NT2/D1 (cell line): ENCODE results near the gene BICDL1.

ENCODE experiments used
- DNase-seq: peaks from one replicate; pipeline ENCODE4 v3.0.0-alpha.2; 2011; ENCODE audit warnings: low read depth, low spot score
- H3K27me3 ChIP-seq: 2 replicates; pipeline ENCODE4 v1.6.0; 2011; ENCODE audit warnings: mild to moderate bottlenecking; ENCODE audit not compliant: insufficient read length, insufficient read depth
- H3K36me3 ChIP-seq: 2 replicates; pipeline ENCODE4 v1.6.1; 2011; ENCODE audit warnings: mild to moderate bottlenecking, low read length, mixed read lengths; ENCODE audit not compliant: insufficient read depth, insufficient read length
- H3K4me1 ChIP-seq: 2 replicates; pipeline ENCODE4 v1.5.1; 2011; ENCODE audit not compliant: insufficient read depth, insufficient read length
- H3K4me3 ChIP-seq: 2 replicates; pipeline ENCODE4 v1.5.1; 2011; ENCODE audit warnings: low read depth; ENCODE audit not compliant: insufficient read length
- H3K9ac ChIP-seq: 2 replicates; pipeline ENCODE4 v1.6.0; 2011; ENCODE audit warnings: low read depth; ENCODE audit not compliant: insufficient read length
- H3K9me3 ChIP-seq: 2 replicates; pipeline ENCODE4 v1.5.1; 2011; ENCODE audit warnings: mild to moderate bottlenecking, low read length; ENCODE audit not compliant: insufficient read depth
- SUZ12 ChIP-seq: IDR thresholded peaks from 2 replicates; pipeline ENCODE4 v1.6.1; 2011; ENCODE audit not compliant: insufficient read length, insufficient read depth; ENCODE audit errors: extremely low read depth
- YY1 ChIP-seq: IDR thresholded peaks from 2 replicates; pipeline ENCODE4 v1.6.1; 2011; ENCODE audit not compliant: insufficient read length, insufficient read depth
- ZNF274 ChIP-seq: IDR thresholded peaks from 2 replicates; pipeline ENCODE4 v1.6.1; 2011; ENCODE audit warnings: mild to moderate bottlenecking, low read depth, low read length

Gene BICDL1

DNA sequence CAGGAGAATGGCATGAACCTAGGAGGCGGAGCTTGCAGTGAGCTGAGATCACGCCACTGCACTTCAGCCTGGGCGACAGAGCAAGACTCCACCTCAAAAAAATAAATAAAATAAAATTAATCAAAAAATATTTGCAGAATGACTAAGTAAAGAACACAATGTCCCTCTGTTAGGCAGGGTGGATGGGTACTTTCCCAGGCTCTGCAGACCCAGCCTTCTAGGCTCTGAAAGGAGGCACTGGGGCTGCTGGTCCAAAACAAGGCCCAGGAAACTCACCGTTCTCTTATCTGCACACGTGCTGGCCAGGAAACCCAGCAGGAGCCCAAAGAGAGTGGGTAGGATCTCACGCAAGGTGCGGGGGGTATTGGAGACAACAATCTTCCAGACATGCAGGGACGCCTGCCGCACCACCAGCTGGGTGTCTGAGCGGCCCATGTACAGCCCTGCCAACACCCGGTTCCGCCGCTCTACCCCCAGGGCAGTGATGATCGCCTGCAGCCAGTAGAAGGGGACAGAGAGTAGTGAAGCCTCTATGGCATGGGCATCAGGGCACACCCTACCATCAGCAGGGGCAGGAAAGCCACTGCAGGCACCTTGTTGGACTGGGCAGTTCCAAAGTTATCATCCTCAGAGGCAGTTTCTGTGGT, 153.3 kb downstream of the BICDL1 start:
- Histone ChIP-seq H3K9ac (no peak overlapping the region), H3K9me3 (no peaks in the 10 kb centered on the region), H3K4me1 (no peaks in the 10 kb centered on the region), H3K36me3 (peaks cover 97% of the 10 kb centered on the region), H3K4me3 (no peak overlapping the region), H3K27me3 (no peaks in the 10 kb centered on the region)
- DNase-seq: no peak
- no peak for TF ChIP-seq ZNF274
- no peak for TF ChIP-seq YY1
- TF ChIP-seq SUZ12: no peak
